SK-MEL-5 (cell line): ENCODE data around the gene ZBTB20. TPM values are rescaled to one million over a fixed set of nuclear protein-coding genes. Genes with fewer than 3 reads are reported as not detected.
"Not testable (repeated sequence)": the region's sequence is repeated elsewhere in the genome, so short reads cannot be mapped to it uniquely, and the experiment has no call there.

Experiments used
- DNase-seq: peaks from one replicate; pipeline ENCODE4 v3.0.0-alpha.2; 2016; ENCODE audit warnings: low read depth, low spot score
- in situ Hi-C: cut with HindIII; loops from 2 replicates; pipeline ENCODE4 v1.10.0; 2016; ENCODE audit warnings: low sequenced_read_pairs, high pct_unique_total_duplicates, low pct_unique_long_range_greater_than_20kb
- total RNA-seq: library from RNA; depleted of rRNA; stranded (reverse); fragments of >200 nt; shearing (Covaris generic); gene quantifications from 2 replicates; pipeline ENCODE4 v1.2.3, GENCODE V29; 2014

The ZBTB20 gene
- total RNA-seq, 1 experiment from 2014 or later = 2.9 TPM

DNA sequence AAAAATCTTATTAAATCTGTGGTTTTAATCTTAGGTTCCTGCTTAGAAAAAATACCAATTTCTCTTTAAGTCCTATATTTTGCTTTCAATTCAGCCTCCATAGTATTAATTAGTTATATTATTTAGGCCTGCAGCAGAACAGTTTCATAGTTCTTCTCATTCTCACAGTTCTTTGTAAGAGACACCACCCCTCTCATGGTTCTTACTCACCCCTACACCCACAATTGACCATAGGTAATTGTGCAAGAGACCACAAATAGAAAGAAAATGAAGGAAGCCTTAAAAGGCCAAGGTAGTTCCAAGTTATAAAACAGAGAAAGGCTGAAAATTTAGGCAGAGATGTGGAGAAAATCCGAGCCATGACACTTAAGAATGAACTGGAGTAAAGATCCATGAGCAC lies 438.0 kb downstream of the ZBTB20 start:
- DNase-seq = no peak
- in situ Hi-C loops = no loop called here

DNA sequence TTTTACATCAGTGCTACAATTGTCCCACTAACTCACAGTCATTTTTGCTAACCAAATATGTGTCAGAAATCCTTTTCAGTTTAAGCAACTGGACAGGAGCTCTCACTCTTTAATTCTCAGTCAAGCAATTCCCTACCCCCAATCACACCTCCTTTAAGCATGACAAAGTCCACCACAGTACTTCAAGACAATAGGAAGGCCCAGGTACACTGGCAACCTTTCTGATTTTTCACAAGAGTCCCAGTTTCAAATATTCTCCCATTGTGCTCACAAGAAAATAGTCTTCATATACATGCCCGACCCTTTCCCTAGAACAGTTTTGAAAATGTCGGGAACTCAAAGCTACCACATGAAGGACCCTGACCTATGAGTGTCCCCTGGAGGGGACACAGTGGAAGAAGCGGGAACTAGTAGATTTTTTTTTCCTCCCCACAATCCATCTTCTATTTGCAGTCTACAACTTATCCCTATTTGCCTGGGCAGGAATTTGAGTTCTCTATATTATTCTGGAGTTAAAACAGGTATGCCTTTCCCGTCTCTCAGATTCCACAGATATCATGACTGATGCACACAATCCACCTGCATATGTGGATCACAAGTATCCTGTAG lies 439.7 kb downstream of the ZBTB20 start:
- no peak for DNase-seq
- in situ Hi-C loops = no loop called here

DNA sequence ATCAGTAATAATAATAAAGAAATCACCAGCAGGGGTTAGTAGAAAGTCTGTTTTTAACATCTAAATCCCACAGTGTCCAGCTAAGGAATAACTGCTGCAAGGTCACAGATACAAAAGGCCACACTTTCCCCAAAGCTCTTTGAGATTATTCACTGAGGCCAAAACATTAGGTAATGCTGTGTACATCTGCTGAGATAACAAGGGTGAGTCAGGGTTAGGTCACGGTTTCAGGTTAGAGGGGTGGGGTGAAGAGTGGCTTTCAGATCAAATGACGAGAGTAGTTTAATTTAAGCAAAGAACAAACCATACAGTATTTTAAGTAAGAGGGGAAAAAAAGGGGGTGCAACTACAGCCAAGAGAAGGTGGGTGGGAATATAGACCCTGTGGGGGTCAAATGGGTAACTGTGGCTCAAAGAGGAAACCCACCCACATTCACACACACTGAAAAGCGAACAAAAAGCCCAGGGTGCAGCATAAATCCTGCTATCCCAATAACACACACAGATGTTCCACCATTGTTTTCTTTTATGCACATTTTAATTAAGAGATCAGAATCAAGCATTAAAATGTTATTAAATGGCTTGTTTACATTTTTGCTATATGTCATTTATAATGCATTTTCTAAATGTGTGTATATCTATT lies 440.4 kb downstream of the ZBTB20 start:
- no peak for DNase-seq

DNA sequence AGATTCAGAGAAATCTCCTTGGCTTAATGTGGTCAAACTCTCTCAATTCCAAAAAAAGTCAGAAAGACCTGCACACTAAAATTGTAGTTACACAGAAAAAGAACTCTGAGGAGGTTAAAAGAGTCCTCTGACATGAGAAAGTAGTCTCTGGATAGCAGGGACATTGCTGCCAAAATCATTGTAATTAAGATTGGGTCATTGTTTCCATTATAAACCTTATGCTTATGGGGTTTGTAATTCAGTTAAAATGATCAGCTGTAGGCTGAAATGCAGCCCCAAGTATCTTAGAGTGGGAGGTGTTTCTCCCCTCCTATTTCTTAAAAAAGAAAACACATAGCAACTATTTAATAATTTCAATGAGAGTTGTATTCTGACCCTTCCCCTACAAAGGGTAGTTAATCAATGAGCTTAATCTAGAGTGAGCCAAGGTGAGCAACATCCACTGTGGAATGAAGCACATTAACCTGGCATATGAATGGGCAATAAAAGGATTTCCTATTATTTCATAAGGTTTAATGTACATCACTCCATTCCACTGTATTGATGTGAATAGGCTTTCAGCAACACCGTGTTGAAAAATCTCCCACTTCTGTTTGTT lies 446.4 kb downstream of the ZBTB20 start:
- no peak for DNase-seq
- in situ Hi-C loops = no loop called here

More for the DNA sequence above, 440.4 kb downstream of the ZBTB20 start:
- in situ Hi-C loops = no loop called here

DNA sequence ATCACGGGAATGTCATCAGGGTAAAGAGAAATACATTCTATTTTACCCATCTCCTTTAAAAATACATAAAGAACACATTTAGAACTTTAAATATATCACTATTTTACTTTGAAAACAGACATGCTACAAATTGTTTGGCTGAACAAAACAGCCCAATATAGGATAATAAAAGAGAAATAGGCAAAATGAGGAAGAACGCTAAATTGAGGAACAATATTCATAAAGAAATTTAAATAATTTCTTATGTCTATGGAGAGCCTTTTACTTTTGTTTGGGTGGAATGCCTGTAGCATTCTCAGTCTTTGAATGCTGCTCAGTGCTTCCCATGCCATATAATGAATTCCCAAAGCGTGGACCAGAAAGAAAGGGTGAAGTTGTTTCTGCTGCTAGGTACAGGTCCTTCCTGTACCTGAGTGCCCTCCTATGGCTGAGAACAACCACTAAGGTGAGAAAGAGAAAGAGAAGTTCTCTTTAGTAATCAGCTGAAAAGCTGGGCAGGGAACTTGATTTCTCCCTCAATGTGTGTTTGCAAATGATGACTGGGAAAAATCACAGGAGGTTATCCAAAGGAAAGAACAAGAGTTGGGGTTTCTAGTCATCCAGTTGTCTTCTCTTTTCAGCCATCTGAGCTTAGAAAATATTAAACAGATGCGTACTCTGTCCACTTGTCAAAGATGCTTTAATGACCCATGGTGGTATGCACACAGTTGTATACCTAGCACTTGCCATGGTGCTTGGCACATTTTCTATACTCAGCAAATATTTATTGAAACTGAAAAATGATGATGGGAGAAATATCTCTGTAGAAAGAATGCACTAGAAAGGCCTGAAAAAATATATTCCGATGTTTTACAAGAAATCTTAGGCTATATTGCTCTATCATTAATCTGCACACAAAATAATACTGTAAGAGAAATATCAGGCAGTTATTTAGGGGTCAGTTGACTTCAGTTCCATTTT lies 448.7 kb downstream of the ZBTB20 start:
- DNase-seq = no peak
- in situ Hi-C loops = no loop called here

DNA sequence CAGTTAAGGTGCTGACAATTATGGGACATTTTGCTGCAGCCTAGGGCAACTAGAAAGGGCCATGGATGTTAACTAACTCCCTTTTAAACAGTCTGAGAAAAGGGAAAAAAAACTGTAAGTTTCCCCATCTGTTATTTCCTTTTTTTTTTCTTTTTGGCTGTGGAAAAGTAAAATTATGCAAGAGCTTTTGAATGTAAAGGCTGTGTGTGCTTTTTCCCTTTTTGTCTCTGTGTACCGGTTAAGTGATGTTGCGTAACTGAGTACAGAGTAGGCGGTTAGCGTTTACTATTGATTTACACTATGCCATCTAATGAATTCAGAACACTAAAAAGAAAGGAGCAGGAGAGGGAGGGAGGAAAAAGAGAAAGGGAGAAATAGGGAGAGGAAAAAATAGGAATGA lies 449.7 kb downstream of the ZBTB20 start:
- no peak for DNase-seq
- in situ Hi-C loops = no loop called here

DNA sequence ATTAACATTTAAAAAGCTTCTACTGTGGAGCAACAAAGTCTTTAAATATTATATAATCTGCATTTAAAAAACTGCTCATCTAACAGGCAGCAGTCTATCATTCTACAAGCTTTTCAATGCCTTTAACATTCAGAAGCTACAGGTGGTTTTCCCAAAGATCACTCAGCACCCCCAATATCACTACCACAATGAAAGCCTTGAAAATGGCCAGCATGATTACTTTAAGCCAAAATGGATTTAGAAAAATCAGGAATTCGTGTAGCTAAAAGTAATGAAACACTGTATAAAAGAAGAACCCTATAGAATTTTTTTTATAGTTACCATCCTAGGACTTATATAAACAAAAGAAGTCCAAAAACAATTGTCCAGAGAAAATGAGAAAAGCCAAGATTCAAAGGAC lies 452.8 kb downstream of the ZBTB20 start:
- DNase-seq = no peak
- in situ Hi-C loops = no loop called here

DNA sequence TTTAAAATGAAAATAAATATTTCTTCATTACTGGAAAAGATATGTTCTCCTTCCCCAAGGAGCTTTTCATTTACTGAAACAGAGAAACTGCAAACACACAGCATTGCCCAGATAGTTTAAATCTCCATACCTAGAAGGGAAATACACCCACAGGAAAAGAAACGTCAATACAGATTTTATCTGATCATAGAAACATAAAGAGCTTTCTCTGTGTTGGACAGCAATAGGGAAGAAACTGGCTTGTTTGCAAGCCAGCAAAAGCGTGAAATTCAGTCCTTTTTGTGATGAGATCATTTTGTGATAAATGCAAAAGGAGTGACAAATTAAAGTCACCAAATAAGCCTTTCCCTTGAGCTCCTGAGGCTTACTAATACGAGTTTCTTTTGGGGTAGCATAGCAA lies 455.2 kb downstream of the ZBTB20 start:
- in situ Hi-C loops = no loop called here
- DNase-seq = no peak

DNA sequence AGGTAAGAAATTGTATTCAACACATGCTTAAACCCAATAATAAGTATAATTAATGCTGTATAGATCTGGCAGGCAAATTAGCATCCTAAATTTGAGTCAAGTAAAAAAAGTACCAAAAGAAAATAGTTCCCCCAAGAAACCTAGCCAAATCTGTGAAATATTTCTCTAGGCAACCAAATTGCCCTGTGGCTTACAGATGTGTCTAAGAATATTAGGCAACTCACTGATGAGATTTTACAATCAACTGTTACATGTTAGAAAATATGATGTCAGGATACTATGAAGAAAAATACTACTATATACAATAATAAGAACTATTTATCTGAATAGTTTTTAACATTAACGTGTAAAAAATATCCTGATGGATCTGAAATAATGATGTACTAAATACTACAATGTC lies 456.2 kb downstream of the ZBTB20 start:
- DNase-seq = no peak
- in situ Hi-C loops = no loop called here

DNA sequence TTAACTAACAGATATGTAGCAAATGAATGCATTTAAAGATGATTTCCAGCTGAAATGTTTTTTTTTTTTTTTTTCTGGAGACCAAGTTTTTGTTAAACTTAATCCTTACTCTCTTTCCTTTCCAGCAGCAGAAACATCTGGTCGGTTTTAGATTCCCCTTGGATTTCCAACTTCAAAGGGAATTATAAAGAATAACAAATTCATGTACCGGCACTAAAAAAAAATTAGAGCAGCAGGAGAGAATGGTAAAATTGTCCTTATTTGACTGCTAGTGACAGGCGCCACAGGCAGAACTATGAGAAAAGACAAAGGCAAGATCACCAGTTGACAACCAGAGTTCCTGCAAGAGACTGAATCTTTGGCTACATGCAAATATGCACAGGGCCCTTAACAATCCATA lies 459.9 kb downstream of the ZBTB20 start:
- in situ Hi-C loops = no loop called here
- no peak for DNase-seq

DNA sequence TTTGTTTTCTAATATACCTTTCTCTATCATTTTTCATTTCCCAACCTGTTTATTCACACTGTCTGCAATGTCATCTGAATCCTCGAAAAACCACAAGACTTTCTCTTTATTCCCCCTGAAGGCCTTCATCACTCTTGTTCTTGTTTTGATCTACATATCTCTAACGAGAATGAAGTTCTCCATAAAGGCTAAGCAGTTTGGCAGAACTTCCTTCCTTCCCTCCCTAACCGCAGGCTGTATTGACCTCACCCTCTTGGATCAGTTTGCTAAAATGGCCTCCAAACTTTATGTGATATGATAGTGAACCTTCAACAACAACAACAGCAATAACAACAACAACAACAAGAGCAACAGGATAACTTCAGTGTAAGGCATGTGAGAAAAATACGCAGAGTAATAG lies 460.5 kb downstream of the ZBTB20 start:
- in situ Hi-C loops = no loop called here
- no peak for DNase-seq

DNA sequence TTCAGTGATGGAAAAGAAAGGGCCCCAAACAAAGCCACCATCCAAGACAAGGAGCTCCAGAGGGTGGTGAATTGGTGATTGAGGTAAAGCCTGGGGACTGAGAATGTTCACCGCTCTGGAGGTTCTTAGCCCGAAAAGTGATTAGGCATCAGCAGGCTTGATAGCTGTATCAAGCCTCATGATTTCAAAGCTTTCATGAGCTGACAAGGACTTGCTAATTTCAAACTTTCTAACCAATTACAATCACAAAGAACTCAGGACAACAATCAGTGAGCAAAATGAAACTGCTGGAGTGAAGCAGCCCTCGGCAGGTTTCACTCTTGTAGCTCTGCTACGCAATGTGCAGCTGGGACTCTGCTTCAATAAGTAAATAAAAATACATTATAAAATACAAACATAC lies 461.9 kb downstream of the ZBTB20 start:
- in situ Hi-C loops = no loop called here

DNA sequence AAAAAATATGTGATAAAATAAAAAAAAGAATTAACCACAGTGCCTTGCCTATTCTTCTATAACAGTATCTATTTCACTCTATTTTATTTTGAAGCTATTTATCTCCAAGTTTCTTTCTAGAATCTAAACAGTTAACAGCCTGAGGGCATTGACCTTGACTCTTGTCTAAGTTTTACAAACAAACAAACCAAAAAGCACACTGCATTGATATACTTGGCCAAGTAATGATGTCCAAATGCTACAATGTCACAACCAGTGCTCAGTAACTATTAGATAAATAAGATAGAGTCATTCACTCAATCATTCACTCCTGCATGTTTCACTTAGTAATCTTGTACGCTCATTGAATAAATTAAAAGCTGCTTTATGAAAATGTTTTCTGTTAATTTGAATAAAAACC lies 466.8 kb downstream of the ZBTB20 start:
- in situ Hi-C loops = no loop called here
- no peak for DNase-seq

More for the DNA sequence above, 461.9 kb downstream of the ZBTB20 start:
- DNase-seq = no peak

DNA sequence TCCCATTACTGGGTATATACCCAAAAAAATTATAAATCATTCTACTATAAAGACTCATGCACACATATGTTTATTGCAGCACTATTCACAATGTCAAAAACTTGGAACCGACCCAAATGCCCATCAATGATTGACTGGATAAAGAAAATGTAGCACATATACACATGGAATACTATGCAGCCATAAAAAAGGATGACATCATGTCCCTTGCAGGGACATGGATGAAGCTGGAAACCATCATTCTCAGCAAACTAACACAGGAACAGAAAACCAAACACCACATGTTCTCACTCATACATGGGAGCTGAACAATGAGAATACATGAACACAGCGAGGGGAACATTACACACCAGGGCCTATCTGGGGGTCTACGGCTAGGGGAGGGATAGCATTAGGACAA lies 467.3 kb downstream of the ZBTB20 start:
- DNase-seq, in situ Hi-C loops: not testable (repeated sequence)

DNA sequence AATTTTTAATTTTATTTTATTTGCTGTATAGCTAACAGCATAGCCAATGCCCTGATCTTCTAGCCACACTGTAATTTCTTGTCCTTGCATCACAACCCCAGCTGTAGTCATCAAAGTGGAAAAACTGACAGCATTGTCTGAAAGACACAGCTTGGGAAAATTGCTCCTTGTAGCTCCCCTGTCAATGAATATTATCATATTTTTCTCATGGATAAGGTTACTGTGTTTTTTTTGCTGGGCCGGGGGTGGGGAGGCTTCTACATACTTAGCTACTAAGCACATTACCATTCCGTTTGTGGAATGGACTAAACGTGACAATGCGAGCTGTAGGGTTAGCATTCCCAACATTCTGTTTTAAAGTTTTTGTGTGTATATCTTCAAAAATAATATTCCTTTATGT lies 472.0 kb downstream of the ZBTB20 start:
- in situ Hi-C loops = no loop called here
- DNase-seq = no peak

DNA sequence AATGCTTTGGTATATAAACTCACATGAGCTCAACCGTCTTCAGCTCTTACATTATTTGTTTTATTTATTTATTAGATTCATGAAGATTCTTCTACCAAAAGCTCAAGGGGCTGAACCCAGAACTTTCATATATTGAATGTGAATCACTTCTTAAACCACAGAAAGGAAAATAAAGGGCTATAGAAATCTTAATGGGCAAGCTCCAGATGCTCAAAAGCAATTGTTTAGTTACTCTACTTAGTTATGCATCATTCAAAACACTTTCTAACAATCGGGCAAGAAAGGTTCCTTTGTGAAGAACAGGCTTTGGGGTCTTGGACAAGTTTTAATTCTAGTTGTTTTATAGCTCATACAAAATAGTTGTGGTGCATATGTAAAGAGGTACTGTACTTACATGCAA lies 473.1 kb downstream of the ZBTB20 start:
- in situ Hi-C loops = no loop called here
- DNase-seq = no peak

DNA sequence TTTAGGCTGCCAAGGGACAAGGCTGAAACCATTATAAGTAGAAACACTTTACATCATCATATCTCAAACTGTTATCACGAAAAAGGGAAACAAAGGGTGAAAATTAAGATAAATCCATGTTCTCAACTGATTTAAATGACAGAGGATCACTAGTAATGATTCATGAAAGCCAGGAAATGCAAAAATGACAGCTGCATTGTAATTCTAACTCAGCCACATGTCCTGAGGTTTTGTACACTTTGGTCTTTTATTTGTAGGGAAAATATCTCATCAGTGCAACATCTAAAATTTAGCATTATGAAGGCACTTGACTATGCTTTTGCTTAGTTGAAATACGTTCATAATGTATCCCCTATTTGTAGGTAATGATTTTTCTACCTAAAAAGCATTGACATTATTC lies 473.6 kb downstream of the ZBTB20 start:
- in situ Hi-C loops = no loop called here
- no peak for DNase-seq

DNA sequence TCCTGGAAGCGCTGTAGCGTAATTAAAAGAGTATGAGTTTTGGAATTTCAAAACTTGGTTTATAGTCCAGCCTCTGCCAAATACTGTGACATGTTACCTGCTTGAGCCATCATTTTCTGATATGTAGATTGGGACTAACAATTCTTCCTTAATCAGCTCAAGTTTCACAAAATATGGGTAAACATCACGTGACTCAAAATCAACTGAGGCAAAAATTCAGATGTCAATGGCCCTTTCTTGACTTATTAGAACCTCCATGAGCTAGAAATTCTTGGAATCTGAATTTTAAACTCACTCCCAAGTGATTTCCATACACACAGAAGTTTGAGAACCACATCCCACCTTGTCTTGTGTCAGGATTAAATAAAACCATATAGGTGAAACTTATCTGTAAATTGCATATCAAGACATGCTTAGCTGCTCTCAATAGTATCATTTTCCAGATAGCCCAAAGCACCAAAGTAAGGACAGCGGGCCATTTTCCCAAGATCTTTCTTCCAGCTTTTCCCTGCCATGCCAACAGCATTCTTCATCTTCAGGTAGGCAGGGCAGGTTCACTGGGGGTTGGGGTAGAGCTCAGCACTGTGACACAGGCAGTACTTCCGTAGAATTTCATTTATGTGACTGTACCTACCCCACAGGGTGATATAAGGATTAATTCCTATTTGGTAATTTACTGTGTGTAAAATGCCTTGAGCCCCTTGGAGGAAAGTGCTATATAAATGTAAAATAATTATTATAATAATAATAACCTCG lies 474.2 kb downstream of the ZBTB20 start:
- in situ Hi-C loops = no loop called here
- no peak for DNase-seq
